K562 (cell line): Measurements from ENCODE around the gene RERG. TPM values are rescaled to one million over a fixed set of nuclear protein-coding genes. Genes with fewer than 3 reads are reported as not detected.

ENCODE experiments used
- ATAC-seq: fragments of 200-7000 bp; cut with Tn5 transposase; 3 replicates; pipeline ENCODE4 v1.9.1; 2020; ENCODE audit warnings: moderate library complexity
- BruUV-seq: library from RNA; stranded (reverse); fragments of 400-500 nt; replicated peaks from 2 replicates; lab custom pipeline; 2021; lab: Mats Ljungman, UMichigan
- CTCF ChIA-PET: fragments of 300-600 bp; formaldehyde crosslinking; extraction: SDS; loops from one replicate; lab custom pipeline; 2021; ENCODE audit warnings: low intra/inter-chr PET ratio; lab: Yijun Ruan, JAX
- POLR2A ChIA-PET: fragments of 300-600, 350-650 bp; sonication (Branson Sonifier 250); formaldehyde crosslinking; extraction: SDS; loops from one replicate; lab custom pipeline; 2021; ENCODE audit warnings: antibody characterized with exemption, inconsistent platforms; lab: Yijun Ruan, JAX
- DNase-seq, 4 experiments: peaks; one replicate each; pipeline versions ENCODE4 v3.0.0 to v3.0.0-alpha.2; 2011 to 2018; ENCODE audit warnings: low spot score in 3 of 4, mixed read lengths in 3 of 4; ENCODE audit errors: extremely low read depth in 1 of 4
- FAIRE-seq: peaks from 2 replicates; lab custom pipeline; 2011; peaks lifted over from hg19 to GRCh38; lab: Jason Lieb, UNC
- H2AFZ ChIP-seq: 2 replicates; pipeline ENCODE4 v1.6.0; 2011; ENCODE audit warnings: low read depth, low read length, control low read depth, inconsistent platforms
- H3K27ac ChIP-seq: fragments of 200-600 bp; 3 replicates; pipeline ENCODE4 v1.8.0; 2011; ENCODE audit warnings: low read depth, mild to moderate bottlenecking, control low read depth, inconsistent platforms, low read length, moderate library complexity, mixed read lengths; ENCODE audit errors: extremely low read depth
- H3K27me3 ChIP-seq, 2 experiments: fragments of 300-600 bp in 1 of 2; 2 replicates in 1 of 2; 3 replicates in 1 of 2; pipeline versions ENCODE4 v1.6.0 to v1.8.0; 2011; ENCODE audit warnings: inconsistent platforms in 2 of 2, low read length in 2 of 2, mild to moderate bottlenecking in 1 of 2, mixed read lengths in 1 of 2, moderate library complexity in 1 of 2; ENCODE audit not compliant: control insufficient read depth in 2 of 2, insufficient read depth in 2 of 2
- H3K36me3 ChIP-seq: fragments of 300-600 bp; 3 replicates; pipeline ENCODE4 v1.8.0; 2011; ENCODE audit warnings: mild to moderate bottlenecking, low read length, inconsistent platforms; ENCODE audit not compliant: control insufficient read depth, insufficient read depth
- H3K4me1 ChIP-seq, 2 experiments: fragments of 200-600 bp in 1 of 2; replicated peaks in 1 of 2; 2 replicates in 1 of 2; 3 replicates in 1 of 2; pipeline versions ENCODE4 v1.5.1 to v1.8.0; 2011; ENCODE audit warnings: inconsistent platforms in 2 of 2, low read length in 2 of 2, mild to moderate bottlenecking in 1 of 2, mixed read lengths in 1 of 2, moderate library complexity in 1 of 2; ENCODE audit not compliant: control insufficient read depth in 2 of 2, insufficient read depth in 2 of 2
- H3K4me2 ChIP-seq: 2 replicates; pipeline ENCODE4 v1.6.1; 2011; ENCODE audit warnings: low read length, control low read depth, inconsistent platforms, mixed read lengths; ENCODE audit not compliant: insufficient read depth
- H3K4me3 ChIP-seq: fragments of 200-600 bp; sonication (generic), shearing (Covaris generic); 2 replicates; pipeline ENCODE4 v1.5.1; 2016; ENCODE audit warnings: control low read depth, inconsistent platforms
- H3K79me2 ChIP-seq: fragments of 200-600 bp; 3 replicates; pipeline ENCODE4 v1.8.0; 2011; ENCODE audit warnings: low read length, inconsistent platforms; ENCODE audit not compliant: control insufficient read depth, insufficient read depth
- H3K9ac ChIP-seq, 2 experiments: 2 replicates each; pipeline versions ENCODE4 v1.6.0 to v1.6.1; 2011; ENCODE audit warnings: low read depth in 2 of 2, low read length in 2 of 2, control low read depth in 1 of 2, inconsistent platforms in 1 of 2, mild to moderate bottlenecking in 1 of 2, mixed read lengths in 1 of 2; ENCODE audit not compliant: insufficient read depth in 1 of 2
- H3K9me1 ChIP-seq: one replicate; pipeline ENCODE4 v1.6.0; 2011; ENCODE audit warnings: inconsistent platforms, mild to moderate bottlenecking, low read length, moderate library complexity; ENCODE audit not compliant: control insufficient read depth, insufficient read depth
- H3K9me3 ChIP-seq: replicated peaks from 2 replicates; pipeline ENCODE4 v1.5.1; 2011; ENCODE audit warnings: low read depth, low read length, inconsistent platforms; ENCODE audit not compliant: control insufficient read depth, insufficient read depth
- H4K20me1 ChIP-seq: replicated peaks from 2 replicates; pipeline ENCODE4 v1.6.1; 2011; ENCODE audit warnings: low read length, inconsistent platforms, mixed read lengths; ENCODE audit not compliant: control insufficient read depth, insufficient read depth
- BMI1 ChIP-seq: fragments of 150-350 bp; IDR thresholded peaks from 2 replicates; pipeline ENCODE4 v1.6.1; 2014; ENCODE audit warnings: low read length
- CHD4 ChIP-seq: fragments of 200-600 bp; sonication (generic); IDR thresholded peaks from 3 replicates; pipeline ENCODE4 v1.6.1; 2012; ENCODE audit warnings: low read depth, mild to moderate bottlenecking, mixed read lengths, low read length, inconsistent platforms; ENCODE audit not compliant: insufficient read depth, insufficient replicate concordance, poor library complexity, severe bottlenecking
- RHOXF2B ChIP-seq: fragments of 250-450 bp; sonication (Bioruptor Pico); conservative IDR thresholded peaks from 2 replicates; pipeline ENCODE4 v1.5.1; 2021
- SAFB ChIP-seq: fragments of 200-400 bp; formaldehyde crosslinking; IDR thresholded peaks from 2 replicates; pipeline ENCODE4 v1.6.1; 2017; ENCODE audit warnings: low read depth, low read length, borderline replicate concordance
- in situ Hi-C: fragments of 300-500 bp; cut with MboI; formaldehyde crosslinking; loops from 4 replicates; pipeline ENCODE4 v1.15.0; 2018; ENCODE audit warnings: inconsistent platforms, mixed read lengths
- intact Hi-C: fragments of 100-400 bp; cut with micrococcal nuclease; formaldehyde crosslinking; loops from 2 replicates; pipeline ENCODE4 v1.14.2; 2022
- polyA plus RNA-seq, 8 experiments: library from polyadenylated mRNA; depleted of rRNA in 4 of 8; stranded (reverse) in 5 of 8; unstranded in 3 of 8; fragments of >200 nt; fragmentation: Nextera tagmentation in 2 of 8; fragmentation: Illumina TruSeq in 1 of 8; extraction: Ambion mirVana in 2 of 8; extraction: Trizol in 1 of 8; gene quantifications; 2 replicates each; pipeline versions ENCODE4 v1.2.1 to v1.2.3, GENCODE V29; 2011 to 2014; ENCODE audit warnings: inconsistent platforms in 1 of 8, missing spikeins in 1 of 8
- total RNA-seq, 7 experiments: library from RNA; depleted of rRNA in 6 of 7; stranded (reverse); fragments of >200 nt in 6 of 7; fragmentation: Illumina TruSeq in 2 of 7; extraction: Trizol in 2 of 7; gene quantifications; 2 replicates each; pipeline versions ENCODE4 v1.2.1 to v1.2.3, GENCODE V29; 2011 to 2021; ENCODE audit warnings: low replicate concordance in 1 of 7
- TF ChIP-seq, protein P1 (sequence below): sonication (generic); formaldehyde crosslinking; IDR thresholded peaks from 2 replicates; pipeline ENCODE4 v1.8.0; 2022; ENCODE audit warnings: mild to moderate bottlenecking, missing genetic modification reagents

RERG gene
- total and polyA plus RNA-seq, 9 of the 15 experiments (the other 6 are each of a cell fraction or from before 2014, with no cell fraction given), result 2.2 to 7.3 (median 3.0) TPM

DNA sequence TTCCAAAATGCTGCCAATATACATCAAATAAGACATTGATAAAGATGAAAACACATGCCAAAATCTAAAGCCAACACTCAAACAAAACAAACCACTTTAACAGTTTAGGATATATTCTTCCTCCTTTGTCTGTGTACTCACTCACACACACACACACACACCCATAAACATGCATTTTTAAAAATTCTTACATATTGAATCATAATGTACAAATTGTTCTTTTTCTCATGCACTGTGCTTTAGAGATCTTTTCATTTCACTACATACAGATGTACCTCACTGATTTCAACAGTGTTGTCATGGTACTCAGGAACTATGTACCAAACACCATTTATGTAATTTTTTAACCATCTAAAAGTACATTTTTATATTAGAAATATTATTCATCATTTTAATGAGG, 9.5 kb upstream of the RERG start:
- Histone ChIP-seq H3K4me3 (no peak overlapping the region), H2AFZ (no peak overlapping the region), H3K79me2 (no peaks in the 10 kb centered on the region), H3K9me3 (no peaks in the 10 kb centered on the region), H3K4me2 (no peak overlapping the region), H3K4me1 (no peaks in the 10 kb centered on the region), H3K9ac (no peak overlapping the region), H3K27ac (no peak overlapping the region), H3K36me3 (no peaks in the 10 kb centered on the region), H3K9me1 (no peaks in the 10 kb centered on the region), H3K27me3 (no peaks in the 10 kb centered on the region), H4K20me1 (no peaks in the 10 kb centered on the region)
- FAIRE-seq, result no peak
- in situ Hi-C loops, result no loop called here
- no TSS peak for BruUV-seq
- TF ChIP-seq RHOXF2B (CRISPR knock-in tag), result no peak
- TF ChIP-seq, protein P1, sequence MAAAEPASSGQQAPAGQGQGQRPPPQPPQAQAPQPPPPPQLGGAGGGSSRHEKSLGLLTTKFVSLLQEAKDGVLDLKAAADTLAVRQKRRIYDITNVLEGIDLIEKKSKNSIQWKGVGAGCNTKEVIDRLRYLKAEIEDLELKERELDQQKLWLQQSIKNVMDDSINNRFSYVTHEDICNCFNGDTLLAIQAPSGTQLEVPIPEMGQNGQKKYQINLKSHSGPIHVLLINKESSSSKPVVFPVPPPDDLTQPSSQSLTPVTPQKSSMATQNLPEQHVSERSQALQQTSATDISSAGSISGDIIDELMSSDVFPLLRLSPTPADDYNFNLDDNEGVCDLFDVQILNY, result no peak
- TF ChIP-seq CHD4, result no peak
- intact Hi-C loops, result no loop called here
- POLR2A ChIA-PET, result no interaction called here
- CTCF ChIA-PET, result no interaction called here
- no peak for ATAC-seq
- no peak for DNase-seq

- H3K9ac ChIP-seq, result no peak overlapping the region
- ATAC-seq (no peak), FAIRE-seq (no peak), DNase-seq (no peak)
- H4K20me1 ChIP-seq, result no peaks in the 10 kb centered on the region
- no peak overlapping the region for H3K4me3 ChIP-seq
- no peak overlapping the region for H2AFZ ChIP-seq
- no peaks in the 10 kb centered on the region for H3K4me1 ChIP-seq
- no TSS peak for BruUV-seq
- intact Hi-C loops, result no loop called here
- H3K4me2 ChIP-seq, result no peak overlapping the region
- H3K27ac ChIP-seq, result no peak overlapping the region
- no peaks in the 10 kb centered on the region for H3K27me3 ChIP-seq
- no peak for TF ChIP-seq BMI1
- no peak for TF ChIP-seq SAFB
- in situ Hi-C loops, result no loop called here
- no peaks in the 10 kb centered on the region for H3K36me3 ChIP-seq
- H3K9me1 ChIP-seq, result no peaks in the 10 kb centered on the region
- H3K79me2 ChIP-seq, result no peaks in the 10 kb centered on the region
- H3K9me3 ChIP-seq, result no peaks in the 10 kb centered on the region
- ChIA-PET CTCF (no interaction called here), POLR2A (interaction anchor here (0.7 kb wide), 1 partner anchor 468 kb away, joined by 3 read pairs; no protein-coding TSS in a partner anchor)
Measured at GRCh38 chr12:15230137-15230536, 8.9 kb upstream of the RERG start.
